ENCODE results near the gene MRPS11. TPM values are rescaled to one million over a fixed set of nuclear protein-coding genes. Genes with fewer than 3 reads are reported as not detected.

Gene MRPS11
- 16.1 and 28.8 TPM in 2 replicates for total RNA-seq (ENCODE audit: low replicate concordance)

DNA sequence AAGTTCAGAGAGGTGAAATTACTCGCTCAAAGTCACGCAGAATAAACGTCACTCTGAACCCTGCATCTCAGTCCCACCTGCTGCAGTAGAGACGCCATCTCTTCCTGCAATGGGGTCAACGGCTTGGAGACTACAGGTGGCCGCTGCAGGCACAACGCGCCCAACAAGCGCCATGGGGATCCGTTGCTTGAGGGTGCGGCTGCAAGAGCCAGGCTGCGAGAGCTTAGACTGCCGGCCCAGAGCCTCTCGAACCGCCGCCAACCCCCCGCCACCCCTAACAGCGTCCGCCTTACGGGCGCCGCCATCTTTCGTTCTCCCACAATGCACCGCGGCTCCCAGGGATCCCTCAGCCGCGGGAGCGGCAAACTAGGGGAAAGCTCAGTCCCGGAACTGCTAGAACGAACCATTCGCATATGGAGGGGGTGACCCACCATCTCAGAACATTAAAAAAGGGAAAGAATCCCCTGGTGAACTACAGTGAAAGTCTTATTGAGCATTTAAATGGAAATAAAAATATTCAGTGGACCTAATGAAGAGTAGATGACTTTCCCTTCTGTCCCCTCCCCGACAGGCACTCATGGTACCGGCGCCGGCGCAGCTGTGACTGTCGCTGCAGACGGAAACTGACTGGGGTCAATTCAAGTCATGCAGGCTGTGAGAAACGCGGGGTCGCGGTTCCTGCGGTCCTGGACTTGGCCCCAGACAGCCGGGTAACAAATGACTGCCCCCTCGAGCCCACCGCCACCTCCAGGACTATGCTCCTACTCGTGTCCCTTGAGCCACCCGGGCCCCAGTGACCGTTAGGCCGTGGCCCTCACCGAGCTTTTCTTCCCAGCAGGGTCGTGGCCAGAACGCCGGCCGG, at the start of gene MRPS11, which contains the start of gene MRPL46:
MRPS11 (plus strand) TSS at position 636 of the 862 bp plus-strand sequence; CDS start at position 646, 10 bp downstream.
MRPL46 (minus strand) TSS at position 316 of the 862 bp plus-strand sequence; CDS start at position 305, 11 bp downstream.
- DNase-seq (ENCODE audit: low read depth), result peak; percentile 86
- peak within 1 kb of the TSS; percentile 99 for H3K4me3 ChIP-seq (ENCODE audit: low read depth, low read length)
- TF ChIP-seq, protein P1, sequence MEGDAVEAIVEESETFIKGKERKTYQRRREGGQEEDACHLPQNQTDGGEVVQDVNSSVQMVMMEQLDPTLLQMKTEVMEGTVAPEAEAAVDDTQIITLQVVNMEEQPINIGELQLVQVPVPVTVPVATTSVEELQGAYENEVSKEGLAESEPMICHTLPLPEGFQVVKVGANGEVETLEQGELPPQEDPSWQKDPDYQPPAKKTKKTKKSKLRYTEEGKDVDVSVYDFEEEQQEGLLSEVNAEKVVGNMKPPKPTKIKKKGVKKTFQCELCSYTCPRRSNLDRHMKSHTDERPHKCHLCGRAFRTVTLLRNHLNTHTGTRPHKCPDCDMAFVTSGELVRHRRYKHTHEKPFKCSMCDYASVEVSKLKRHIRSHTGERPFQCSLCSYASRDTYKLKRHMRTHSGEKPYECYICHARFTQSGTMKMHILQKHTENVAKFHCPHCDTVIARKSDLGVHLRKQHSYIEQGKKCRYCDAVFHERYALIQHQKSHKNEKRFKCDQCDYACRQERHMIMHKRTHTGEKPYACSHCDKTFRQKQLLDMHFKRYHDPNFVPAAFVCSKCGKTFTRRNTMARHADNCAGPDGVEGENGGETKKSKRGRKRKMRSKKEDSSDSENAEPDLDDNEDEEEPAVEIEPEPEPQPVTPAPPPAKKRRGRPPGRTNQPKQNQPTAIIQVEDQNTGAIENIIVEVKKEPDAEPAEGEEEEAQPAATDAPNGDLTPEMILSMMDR (IDR thresholded peaks at IDR 0.05; ENCODE audit: insufficient read depth, low read length), result no peak

DNA sequence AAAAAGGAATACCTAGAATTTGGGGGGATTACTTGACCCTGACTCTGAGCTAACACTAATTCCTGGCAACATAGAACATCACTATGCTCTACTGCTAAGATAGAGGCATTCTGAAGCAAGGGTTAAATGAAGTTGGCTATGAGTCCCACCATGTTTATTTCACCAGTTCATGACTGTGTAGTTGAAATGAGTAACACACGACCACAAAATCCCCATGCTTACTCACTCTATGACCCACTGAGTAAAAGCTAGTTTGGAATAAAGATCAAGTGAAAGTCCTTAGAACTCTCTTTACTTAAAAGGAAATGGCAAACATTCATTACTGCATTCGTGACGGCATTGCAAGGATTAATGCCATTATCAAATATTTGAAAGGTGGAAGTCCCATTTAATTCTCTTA, 47.7 kb upstream of the MRPS11 start:
- H3K4me3 ChIP-seq (ENCODE audit: low read depth, low read length), result no peak overlapping the region
- TF ChIP-seq, protein P1 (IDR thresholded peaks at IDR 0.05; ENCODE audit: insufficient read depth, low read length), result no peak
- DNase-seq (ENCODE audit: low read depth), result peak; percentile 52

DNA sequence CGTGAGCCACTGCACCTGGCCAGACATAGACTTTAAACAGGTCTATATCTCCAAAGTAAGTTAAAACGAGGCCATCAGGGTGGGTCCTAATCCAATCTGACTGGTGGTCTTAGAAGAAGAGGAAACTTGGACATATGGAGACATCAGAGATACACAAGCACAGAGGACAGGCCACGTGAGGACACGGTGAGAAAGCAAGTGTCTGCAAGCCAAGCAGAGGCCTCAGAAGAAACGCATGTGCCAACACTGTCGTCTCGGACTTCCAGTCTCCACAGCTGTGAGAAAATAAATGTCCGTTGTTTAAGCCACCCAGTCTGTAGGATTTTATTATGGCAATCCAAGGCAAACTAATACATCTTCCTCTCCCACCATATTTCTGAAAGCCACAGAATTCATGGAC, 44.2 kb upstream of the MRPS11 start:
- no peak overlapping the region for H3K4me3 ChIP-seq (ENCODE audit: low read depth, low read length)
- TF ChIP-seq, protein P1 (IDR thresholded peaks at IDR 0.05; ENCODE audit: insufficient read depth, low read length), result no peak
- no peak for DNase-seq (ENCODE audit: low read depth)

GRCh38 chr15:88426304-88426703, 41.2 kb upstream of the MRPS11 start:
- no peak overlapping the region for H3K4me3 ChIP-seq (ENCODE audit: low read depth, low read length)
- DNase-seq (ENCODE audit: low read depth), result no peak
- TF ChIP-seq, protein P1 (IDR thresholded peaks at IDR 0.05; ENCODE audit: insufficient read depth, low read length), result no peak

GRCh38 chr15:88428053-88428452, 39.5 kb upstream of the MRPS11 start:
- H3K4me3 ChIP-seq (ENCODE audit: low read depth, low read length), result no peak overlapping the region
- DNase-seq (ENCODE audit: low read depth), result no peak
- TF ChIP-seq, protein P1 (IDR thresholded peaks at IDR 0.05; ENCODE audit: insufficient read depth, low read length), result no peak

- no peak overlapping the region for H3K4me3 ChIP-seq (ENCODE audit: low read depth, low read length)
- TF ChIP-seq, protein P1 (IDR thresholded peaks at IDR 0.05; ENCODE audit: insufficient read depth, low read length), result no peak
- no peak for DNase-seq (ENCODE audit: low read depth)
Measured at GRCh38 chr15:88428805-88429605, 38.5 kb upstream of the MRPS11 start.

Data from fibroblast of the aortic adventitia (primary cell).